HepG2 (cell line): ENCODE measurements around the gene B4GALT5. TPM values are rescaled to one million over a fixed set of nuclear protein-coding genes. Genes with fewer than 3 reads are reported as not detected.

Experiments used
- BORCS8-MEF2B ChIP-seq: sonication (generic); formaldehyde crosslinking; IDR thresholded peaks from 2 replicates; pipeline ENCODE4 v1.8.0; 2022; ENCODE audit warnings: mild to moderate bottlenecking, missing genetic modification reagents
- CEBPB ChIP-seq: IDR thresholded peaks from 2 replicates; pipeline ENCODE4 v1.6.1; 2011; ENCODE audit warnings: low read depth, low read length, improper control_type of control experiment, borderline replicate concordance
- DMTF1 ChIP-seq: sonication (generic); formaldehyde crosslinking; IDR thresholded peaks from 2 replicates; pipeline ENCODE4 v1.4.0; 2020; ENCODE audit warnings: mild to moderate bottlenecking, missing genetic modification reagents
- ETS1 ChIP-seq: sonication (generic); formaldehyde crosslinking; IDR thresholded peaks from 2 replicates; pipeline ENCODE4 v1.4.0; 2020; ENCODE audit warnings: missing genetic modification reagents
- FLYWCH1 ChIP-seq: sonication (generic); formaldehyde crosslinking; IDR thresholded peaks from 2 replicates; pipeline ENCODE4 v1.8.1; 2023; ENCODE audit warnings: mild to moderate bottlenecking, missing genetic modification reagents
- JUN ChIP-seq: sonication (generic); formaldehyde crosslinking; IDR thresholded peaks from 2 replicates; pipeline ENCODE4 v1.4.0; 2020; ENCODE audit warnings: mild to moderate bottlenecking, missing genetic modification reagents
- MZF1 ChIP-seq: sonication (generic); formaldehyde crosslinking; IDR thresholded peaks from 2 replicates; pipeline ENCODE4 v1.8.1; 2023; ENCODE audit warnings: mild to moderate bottlenecking, missing genetic modification reagents, borderline replicate concordance
- SNRNP70 ChIP-seq: fragments of 200-400 bp; formaldehyde crosslinking; IDR thresholded peaks from 2 replicates; pipeline ENCODE4 v1.6.1; 2017; ENCODE audit warnings: mild to moderate bottlenecking, low read depth, low read length, moderate library complexity
- TSC22D2 ChIP-seq: sonication (generic); formaldehyde crosslinking; IDR thresholded peaks from 2 replicates; pipeline ENCODE4 v1.5.1; 2020; ENCODE audit warnings: missing genetic modification reagents, mild to moderate bottlenecking, borderline replicate concordance
- ZKSCAN5 ChIP-seq: sonication (generic); formaldehyde crosslinking; IDR thresholded peaks from 2 replicates; pipeline ENCODE4 v1.5.1; 2020; ENCODE audit warnings: mild to moderate bottlenecking, missing genetic modification reagents
- ZNF510 ChIP-seq: sonication (generic); formaldehyde crosslinking; IDR thresholded peaks from 2 replicates; pipeline ENCODE4 v1.4.0; 2020; ENCODE audit warnings: low read depth, mild to moderate bottlenecking, missing genetic modification reagents
- ZNF773 ChIP-seq: sonication (generic); formaldehyde crosslinking; IDR thresholded peaks from 2 replicates; pipeline ENCODE4 v1.4.0; 2020; ENCODE audit warnings: missing genetic modification reagents, borderline replicate concordance
- polyA plus RNA-seq, 8 experiments: library from polyadenylated mRNA; depleted of rRNA in 3 of 8; stranded (reverse) in 7 of 8; unstranded in 1 of 8; fragments of >200 nt; fragmentation: Illumina TruSeq in 4 of 8; extraction: Trizol in 4 of 8; gene quantifications; 2 replicates each; pipeline versions ENCODE4 v1.2.1 to v1.2.3, GENCODE V29; 2011 to 2016; ENCODE audit warnings: low read depth in 4 of 8, missing spikeins in 1 of 8, mixed read lengths in 1 of 8; ENCODE audit not compliant: insufficient read depth in 1 of 8
- total RNA-seq, 5 experiments: library from RNA; depleted of rRNA; stranded (reverse); fragments of >200 nt; fragmentation: Illumina TruSeq; extraction: Trizol; gene quantifications; 2 replicates each; pipeline ENCODE4 v1.2.3, GENCODE V29; 2016; ENCODE audit warnings: low read depth in 1 of 5
- TF ChIP-seq, protein P1 (sequence below): IDR thresholded peaks from 2 replicates; pipeline ENCODE4 v1.6.1; 2016; ENCODE audit warnings: missing biosample characterization, missing genetic modification reagents, low read depth

Gene B4GALT5
- total and polyA plus RNA-seq, 2 of the 13 experiments (the other 11 are each of a cell fraction or from before 2014, with no cell fraction given): 27.3 to 30.9 TPM

GRCh38 chr20:49590163-49591017, 123.3 kb downstream of the B4GALT5 start (continued):
- TF ChIP-seq ZKSCAN5 (CRISPR knock-in tag) (no peak), CEBPB (no peak), ETS1 (CRISPR knock-in tag) (no peak), ZNF510 (CRISPR knock-in tag) (no peak), JUN (CRISPR knock-in tag) (0 out of 2 replicates have a peak, but pooled peaks have one; percentile 25), FLYWCH1 (CRISPR knock-in tag) (no peak), SNRNP70 (no peak), MZF1 (CRISPR knock-in tag) (no peak), DMTF1 (CRISPR knock-in tag) (0 out of 2 replicates have a peak, but pooled peaks have one; percentile 64), ZNF773 (CRISPR knock-in tag) (no peak), TSC22D2 (no peak), BORCS8-MEF2B (CRISPR knock-in tag) (no peak)
- TF ChIP-seq, protein P1, sequence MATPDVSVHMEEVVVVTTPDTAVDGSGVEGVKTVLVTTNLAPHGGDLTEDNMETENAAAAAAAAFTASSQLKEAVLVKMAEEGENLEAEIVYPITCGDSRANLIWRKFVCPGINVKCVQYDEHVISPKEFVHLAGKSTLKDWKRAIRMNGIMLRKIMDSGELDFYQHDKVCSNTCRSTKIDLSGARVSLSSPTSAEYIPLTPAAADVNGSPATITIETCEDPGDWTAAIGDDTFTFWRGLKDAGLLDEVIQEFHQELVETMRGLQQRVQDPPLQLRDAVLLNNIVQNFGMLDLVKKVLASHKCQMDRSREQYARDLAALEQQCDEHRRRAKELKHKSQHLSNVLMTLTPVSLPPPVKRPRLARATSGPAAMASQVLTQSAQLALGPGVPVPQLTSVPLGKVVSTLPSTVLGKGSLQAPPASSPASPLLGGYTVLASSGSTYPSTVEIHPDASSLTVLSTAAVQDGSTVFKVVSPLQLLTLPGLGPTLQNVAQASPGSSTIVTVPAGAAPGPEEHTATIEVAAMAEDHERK (CRISPR knock-in tag): no peak
